HepG2 (cell line): Measurements from ENCODE around the gene BCORL1. TPM values are rescaled to one million over a fixed set of nuclear protein-coding genes. Genes with fewer than 3 reads are reported as not detected.
A peak's percentile ranks its signal among the peaks of the same experiment; 100 is the strongest.

Experiments
- ATAC-seq: fragments of 200-7000 bp; cut with Tn5 transposase; 3 replicates; pipeline ENCODE4 v1.9.1; 2020; ENCODE audit warnings: mild to moderate bottlenecking, moderate library complexity
- BruUV-seq: library from RNA; stranded (reverse); fragments of 400-500 nt; replicated peaks from 2 replicates; lab custom pipeline; 2021; lab: Mats Ljungman, UMichigan
- CTCF ChIA-PET: fragments of 300-600 bp; formaldehyde crosslinking; extraction: SDS; loops from one replicate; lab custom pipeline; 2021; ENCODE audit warnings: low total read pairs, inconsistent platforms, low intra/inter-chr PET ratio; lab: Yijun Ruan, JAX
- POLR2A ChIA-PET: fragments of 350-600 bp; sonication (Branson Sonifier 250); formaldehyde crosslinking; loops from one replicate; lab custom pipeline; 2020; ENCODE audit warnings: antibody characterized with exemption, inconsistent platforms; lab: Yijun Ruan, JAX
- DNase-seq: peaks from one replicate; pipeline ENCODE4 v3.0.0-alpha.2; 2015; ENCODE audit warnings: low spot score
- FAIRE-seq: peaks from 3 replicates; lab custom pipeline; 2011; peaks lifted over from hg19 to GRCh38; lab: Jason Lieb, UNC
- H2AFZ ChIP-seq: one replicate; pipeline ENCODE4 v1.6.1; 2011; ENCODE audit warnings: low read length, inconsistent platforms
- H3K27ac ChIP-seq: fragments of 300-600 bp; 3 replicates; pipeline ENCODE4 v1.8.0; 2011; ENCODE audit warnings: mixed run types, mild to moderate bottlenecking, mixed read lengths, low read length, inconsistent platforms; ENCODE audit not compliant: insufficient read depth; ENCODE audit errors: extremely low read length
- H3K27me3 ChIP-seq, 2 experiments: fragments of 200-600 bp in 1 of 2; 2 replicates in 1 of 2; 3 replicates in 1 of 2; pipeline versions ENCODE4 v1.6.0 to v1.8.0; 2011; ENCODE audit warnings: low read length in 2 of 2, mild to moderate bottlenecking in 2 of 2, moderate library complexity in 2 of 2, inconsistent platforms in 1 of 2; ENCODE audit not compliant: insufficient read depth in 2 of 2, control insufficient read depth in 1 of 2
- H3K36me3 ChIP-seq, 2 experiments: fragments of 200-600 bp in 1 of 2; replicated peaks in 1 of 2; 2 replicates in 1 of 2; 3 replicates in 1 of 2; pipeline versions ENCODE4 v1.5.1 to v1.8.0; 2011; ENCODE audit warnings: low read length in 2 of 2, inconsistent platforms in 1 of 2; ENCODE audit not compliant: insufficient read depth in 2 of 2, control insufficient read depth in 1 of 2
- H3K4me1 ChIP-seq: 2 replicates; pipeline ENCODE4 v1.5.1; 2012; ENCODE audit warnings: low read length, inconsistent platforms; ENCODE audit not compliant: insufficient read depth
- H3K4me2 ChIP-seq: 2 replicates; pipeline ENCODE4 v1.6.0; 2011; ENCODE audit warnings: low read depth, low read length, inconsistent platforms
- H3K4me3 ChIP-seq, 3 experiments: fragments of 200-600 bp in 1 of 3; sonication (generic), shearing (Covaris generic) in 1 of 3; replicated peaks in 1 of 3; 2 replicates each; pipeline ENCODE4 v1.5.1; 2011 to 2016; ENCODE audit warnings: low read length in 3 of 3, inconsistent platforms in 2 of 3, low read depth in 2 of 3, mild to moderate bottlenecking in 2 of 3, control low read depth in 1 of 3, mixed read lengths in 1 of 3; ENCODE audit not compliant: insufficient read depth in 1 of 3
- H3K79me2 ChIP-seq: one replicate; pipeline ENCODE4 v1.6.1; 2011; ENCODE audit warnings: low read length, inconsistent platforms; ENCODE audit not compliant: insufficient read depth
- H3K9ac ChIP-seq: 2 replicates; pipeline ENCODE4 v1.6.0; 2011; ENCODE audit warnings: mild to moderate bottlenecking, low read depth, low read length, inconsistent platforms; ENCODE audit not compliant: insufficient read depth
- H3K9me3 ChIP-seq: 2 replicates; pipeline ENCODE4 v1.5.1; 2012; ENCODE audit warnings: mild to moderate bottlenecking, low read length
- H4K20me1 ChIP-seq: 2 replicates; pipeline ENCODE4 v1.6.0; 2011; ENCODE audit warnings: inconsistent platforms, mild to moderate bottlenecking, low read length, moderate library complexity; ENCODE audit not compliant: insufficient read depth
- TRIM24 ChIP-seq: sonication (generic); formaldehyde crosslinking; IDR thresholded peaks from 2 replicates; pipeline ENCODE4 v1.8.0; 2022; ENCODE audit warnings: mild to moderate bottlenecking, missing genetic modification reagents
- ZNF281 ChIP-seq: sonication (generic); formaldehyde crosslinking; IDR thresholded peaks from 2 replicates; pipeline ENCODE4 v1.4.0; 2020; ENCODE audit warnings: missing genetic modification reagents, borderline replicate concordance
- WGBS: methylation state at CpG from one replicate; pipeline ENCODE4 v1.1.6; 2017; ENCODE audit warnings: low lambda C conversion rate; 5-methylcytosine and 5-hydroxymethylcytosine counted together
- in situ Hi-C: cut with HindIII; loops from 2 replicates; pipeline ENCODE4 v1.10.0; 2017; ENCODE audit warnings: low pct_unique_long_range_greater_than_20kb; ENCODE audit not compliant: extremely low pct_ligation_motif_present
- intact Hi-C: fragments of 100-400 bp; cut with micrococcal nuclease; formaldehyde crosslinking; loops from one replicate; pipeline ENCODE4 v1.10.0; 2022; ENCODE audit not compliant: unreplicated experiment
- polyA plus RNA-seq, 8 experiments: library from polyadenylated mRNA; depleted of rRNA in 3 of 8; stranded (reverse) in 7 of 8; unstranded in 1 of 8; fragments of >200 nt; fragmentation: Illumina TruSeq in 4 of 8; extraction: Trizol in 4 of 8; gene quantifications; 2 replicates each; pipeline versions ENCODE4 v1.2.1 to v1.2.3, GENCODE V29; 2011 to 2016; ENCODE audit warnings: low read depth in 4 of 8, missing spikeins in 1 of 8, mixed read lengths in 1 of 8; ENCODE audit not compliant: insufficient read depth in 1 of 8
- total RNA-seq, 5 experiments: library from RNA; depleted of rRNA; stranded (reverse); fragments of >200 nt; fragmentation: Illumina TruSeq; extraction: Trizol; gene quantifications; 2 replicates each; pipeline ENCODE4 v1.2.3, GENCODE V29; 2016; ENCODE audit warnings: low read depth in 1 of 5
- TF ChIP-seq, protein P1 (sequence below): sonication (generic); formaldehyde crosslinking; IDR thresholded peaks from 2 replicates; pipeline ENCODE4 v1.4.0; 2020; ENCODE audit warnings: missing genetic modification reagents
- TF ChIP-seq, protein P2 (sequence below): fragments of 450-650 bp; IDR thresholded peaks from 2 replicates; pipeline ENCODE4 v1.6.1; 2016

BCORL1 gene
- total and polyA plus RNA-seq, 2 of the 13 experiments (the other 11 are each of a cell fraction or from before 2014, with no cell fraction given), result 0.67 to 1.4 TPM

DNA sequence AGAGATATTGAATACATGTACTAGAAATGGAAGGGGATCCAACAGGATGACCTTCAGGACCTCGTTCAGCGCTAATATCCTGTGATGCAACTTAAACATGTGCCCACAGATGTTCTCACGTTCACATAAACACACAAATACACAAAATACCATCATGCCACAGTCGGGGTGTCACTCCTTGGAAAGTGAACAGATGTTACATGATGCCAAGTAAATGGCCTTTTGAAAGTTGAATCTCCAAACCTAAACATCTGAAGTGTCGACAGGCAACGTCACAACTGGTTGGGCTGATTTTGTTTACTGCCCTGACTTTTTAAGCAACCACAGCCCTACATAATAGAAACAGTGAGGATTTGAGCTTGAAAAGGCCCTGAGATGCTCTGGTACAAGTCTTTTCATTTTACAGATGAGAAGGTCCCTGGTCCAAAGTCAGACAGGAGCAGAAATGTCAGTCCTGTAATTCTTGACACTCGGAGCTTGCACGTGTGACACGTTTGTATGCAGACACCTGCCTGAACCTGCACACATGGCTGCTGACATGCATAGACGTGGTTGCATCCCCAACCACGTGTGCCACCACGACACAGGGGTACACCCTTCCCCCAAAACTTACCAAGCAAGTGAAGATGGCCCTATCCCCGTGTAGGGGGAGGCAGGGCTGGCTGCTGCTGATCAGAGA lies 23.5 kb upstream of the BCORL1 start:
- Histone ChIP-seq H3K9ac (no peak overlapping the region), H3K4me3 (no peak overlapping the region), H2AFZ (no peak overlapping the region), H3K27me3 (peaks cover 0 to 1% of the 10 kb centered on the region in 2 experiments; a peak in 1 of 5 replicates), H3K79me2 (no peaks in the 10 kb centered on the region), H3K36me3 (no peaks in the 10 kb centered on the region), H3K4me1 (0 out of 2 replicates have a peak, but pooled peaks cover 20% of the 10 kb centered on the region), H3K27ac (no peak overlapping the region), H3K9me3 (no peaks in the 10 kb centered on the region), H4K20me1 (no peaks in the 10 kb centered on the region), H3K4me2 (peak overlapping the region; percentile 39; the same call in 1 of the 2 replicates)
- in situ Hi-C loops (no loop called here), intact Hi-C loops (no loop called here)
- ChIA-PET POLR2A (no interaction called here), CTCF (no interaction called here)
- no peak for FAIRE-seq
- DNase-seq, result no peak
- BruUV-seq, result no TSS peak
- ATAC-seq, result no peak
- 7% methylated on average over 6 of the region's 13 CpGs for WGBS
- TF ChIP-seq TRIM24, result no peak
- TF ChIP-seq ZNF281, result no peak
- TF ChIP-seq, protein P1, sequence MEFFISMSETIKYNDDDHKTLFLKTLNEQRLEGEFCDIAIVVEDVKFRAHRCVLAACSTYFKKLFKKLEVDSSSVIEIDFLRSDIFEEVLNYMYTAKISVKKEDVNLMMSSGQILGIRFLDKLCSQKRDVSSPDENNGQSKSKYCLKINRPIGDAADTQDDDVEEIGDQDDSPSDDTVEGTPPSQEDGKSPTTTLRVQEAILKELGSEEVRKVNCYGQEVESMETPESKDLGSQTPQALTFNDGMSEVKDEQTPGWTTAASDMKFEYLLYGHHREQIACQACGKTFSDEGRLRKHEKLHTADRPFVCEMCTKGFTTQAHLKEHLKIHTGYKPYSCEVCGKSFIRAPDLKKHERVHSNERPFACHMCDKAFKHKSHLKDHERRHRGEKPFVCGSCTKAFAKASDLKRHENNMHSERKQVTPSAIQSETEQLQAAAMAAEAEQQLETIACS (CRISPR knock-in tag), result no peak
- TF ChIP-seq, protein P2, sequence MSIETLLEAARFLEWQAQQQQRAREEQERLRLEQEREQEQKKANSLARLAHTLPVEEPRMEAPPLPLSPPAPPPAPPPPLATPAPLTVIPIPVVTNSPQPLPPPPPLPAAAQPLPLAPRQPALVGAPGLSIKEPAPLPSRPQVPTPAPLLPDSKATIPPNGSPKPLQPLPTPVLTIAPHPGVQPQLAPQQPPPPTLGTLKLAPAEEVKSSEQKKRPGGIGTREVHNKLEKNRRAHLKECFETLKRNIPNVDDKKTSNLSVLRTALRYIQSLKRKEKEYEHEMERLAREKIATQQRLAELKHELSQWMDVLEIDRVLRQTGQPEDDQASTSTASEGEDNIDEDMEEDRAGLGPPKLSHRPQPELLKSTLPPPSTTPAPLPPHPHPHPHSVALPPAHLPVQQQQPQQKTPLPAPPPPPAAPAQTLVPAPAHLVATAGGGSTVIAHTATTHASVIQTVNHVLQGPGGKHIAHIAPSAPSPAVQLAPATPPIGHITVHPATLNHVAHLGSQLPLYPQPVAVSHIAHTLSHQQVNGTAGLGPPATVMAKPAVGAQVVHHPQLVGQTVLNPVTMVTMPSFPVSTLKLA, result peak; percentile 81
